KOPT-K1 (cell line): ENCODE results near the gene CLVS2.

Source experiments
- H3K27ac ChIP-seq: fragments of 200-600 bp; sonication (generic); 2 replicates; pipeline ENCODE4 v1.5.1; 2016; ENCODE audit warnings: antibody characterized with exemption, mild to moderate bottlenecking, low read depth, low read length; ENCODE audit not compliant: poor library complexity, severe bottlenecking
- H3K36me3 ChIP-seq: fragments of 200-600 bp; sonication (generic); 2 replicates; pipeline ENCODE4 v1.5.1; 2017; ENCODE audit warnings: antibody characterized with exemption, mild to moderate bottlenecking, low read length, moderate library complexity; ENCODE audit not compliant: insufficient read depth
- H3K9me3 ChIP-seq: fragments of 200-600 bp; sonication (generic); 2 replicates; pipeline ENCODE4 v1.5.1; 2017; ENCODE audit warnings: antibody characterized with exemption, low read length, mild to moderate bottlenecking; ENCODE audit not compliant: insufficient read depth, poor library complexity, severe bottlenecking

The CLVS2 gene

GRCh38 chr6:122995921-122996793 is at the start of gene CLVS2:
TSS of gene CLVS2 (plus strand) at chr6:122996235. CDS start at chr6:122997778, 1,543 bp downstream.
- no peak within 1 kb of the TSS for H3K27ac ChIP-seq
- H3K9me3 ChIP-seq, result no peaks in the 10 kb centered on the region
- no peaks in the 10 kb centered on the region for H3K36me3 ChIP-seq

- no peaks in the 10 kb centered on the region for H3K9me3 ChIP-seq
Observed at GRCh38 chr6:122947355-122947754, 48.7 kb upstream of the CLVS2 start.

GRCh38 chr6:122953766-122954165 is 42.3 kb upstream of the CLVS2 start:
- Histone ChIP-seq H3K9me3 (no peaks in the 10 kb centered on the region), H3K27ac (no peak overlapping the region), H3K36me3 (no peaks in the 10 kb centered on the region)

More at GRCh38 chr6:122947355-122947754, 48.7 kb upstream of the CLVS2 start:
- H3K27ac ChIP-seq, result no peak overlapping the region
- no peaks in the 10 kb centered on the region for H3K36me3 ChIP-seq

GRCh38 chr6:122956376-122956775 is 39.7 kb upstream of the CLVS2 start:
- H3K36me3 ChIP-seq, result no peaks in the 10 kb centered on the region
- H3K9me3 ChIP-seq, result no peaks in the 10 kb centered on the region
- no peak overlapping the region for H3K27ac ChIP-seq

- no peaks in the 10 kb centered on the region for H3K9me3 ChIP-seq
- no peak overlapping the region for H3K27ac ChIP-seq
- H3K36me3 ChIP-seq, result no peaks in the 10 kb centered on the region
Observed at GRCh38 chr6:122962000-122962624, 33.9 kb upstream of the CLVS2 start.

- no peaks in the 10 kb centered on the region for H3K36me3 ChIP-seq
- H3K9me3 ChIP-seq, result no peaks in the 10 kb centered on the region
- no peak overlapping the region for H3K27ac ChIP-seq
Observed at GRCh38 chr6:122969999-122970533, 26.0 kb upstream of the CLVS2 start.

GRCh38 chr6:122977180-122977579 is 18.9 kb upstream of the CLVS2 start:
- H3K27ac ChIP-seq, result no peak overlapping the region
- no peaks in the 10 kb centered on the region for H3K9me3 ChIP-seq
- no peaks in the 10 kb centered on the region for H3K36me3 ChIP-seq

GRCh38 chr6:122984393-122984792 is 11.6 kb upstream of the CLVS2 start:
- H3K27ac ChIP-seq, result no peak overlapping the region
- no peaks in the 10 kb centered on the region for H3K9me3 ChIP-seq
- H3K36me3 ChIP-seq, result no peaks in the 10 kb centered on the region

- Histone ChIP-seq H3K27ac (no peak overlapping the region), H3K9me3 (no peaks in the 10 kb centered on the region), H3K36me3 (no peaks in the 10 kb centered on the region)
Observed at GRCh38 chr6:122994256-122994655, 1.8 kb upstream of the CLVS2 start.

- no peaks in the 10 kb centered on the region for H3K9me3 ChIP-seq
- no peak overlapping the region for H3K27ac ChIP-seq
- H3K36me3 ChIP-seq, result no peaks in the 10 kb centered on the region
Observed at GRCh38 chr6:122996794-122997505, 915 bp downstream of the CLVS2 start.

GRCh38 chr6:122997541-122998150 is 1.6 kb downstream of the CLVS2 start:
- H3K27ac ChIP-seq, result no peak overlapping the region
- no peaks in the 10 kb centered on the region for H3K9me3 ChIP-seq
- H3K36me3 ChIP-seq, result no peaks in the 10 kb centered on the region

- Histone ChIP-seq H3K27ac (no peak overlapping the region), H3K9me3 (no peaks in the 10 kb centered on the region)
Observed at GRCh38 chr6:122998403-122998975, 2.5 kb downstream of the CLVS2 start.

GRCh38 chr6:123000244-123000770 is 4.3 kb downstream of the CLVS2 start:
- H3K36me3 ChIP-seq, result no peaks in the 10 kb centered on the region
- H3K27ac ChIP-seq, result no peak overlapping the region
- no peaks in the 10 kb centered on the region for H3K9me3 ChIP-seq

More at GRCh38 chr6:122998403-122998975, 2.5 kb downstream of the CLVS2 start:
- no peaks in the 10 kb centered on the region for H3K36me3 ChIP-seq

- Histone ChIP-seq H3K36me3 (no peaks in the 10 kb centered on the region), H3K9me3 (no peaks in the 10 kb centered on the region), H3K27ac (no peak overlapping the region)
Observed at GRCh38 chr6:123001540-123001939, 5.5 kb downstream of the CLVS2 start.
